IMR-90 (cell line): ENCODE measurements around the gene TRA2B. TPM values are rescaled to one million over a fixed set of nuclear protein-coding genes. Genes with fewer than 3 reads are reported as not detected.

Experiments
- ATAC-seq: fragments of 200-7000 bp; cut with Tn5 transposase; 2 replicates; pipeline ENCODE4 v1.9.1; 2020; ENCODE audit warnings: low read depth, mild to moderate bottlenecking, moderate library complexity
- BruUV-seq: library from RNA; stranded (reverse); fragments of 400-500 nt; replicated peaks from 2 replicates; lab custom pipeline; 2021; lab: Mats Ljungman, UMichigan
- CTCF ChIA-PET: fragments of 300-600 bp; formaldehyde crosslinking; extraction: SDS; loops from one replicate; lab custom pipeline; 2021; ENCODE audit warnings: antibody characterized with exemption; lab: Yijun Ruan, JAX
- POLR2A ChIA-PET: fragments of 300-600 bp; sonication (Branson Sonifier 250); formaldehyde crosslinking; loops from one replicate; lab custom pipeline; 2022; ENCODE audit warnings: antibody characterized with exemption; ENCODE audit not compliant: unreplicated experiment; lab: Charles Lee
- DNase-seq: peaks from one replicate; pipeline ENCODE4 v3.0.0; 2013
- H2AFZ ChIP-seq: replicated peaks from 2 replicates; pipeline ENCODE3; 2013; ENCODE audit warnings: low read length, mild to moderate bottlenecking; ENCODE audit not compliant: poor library complexity
- H2AK5ac ChIP-seq: 2 replicates; pipeline ENCODE4 v1.6.1; 2013; ENCODE audit warnings: low read depth, low read length, inconsistent platforms
- H2AK9ac ChIP-seq: replicated peaks from 2 replicates; pipeline ENCODE3; 2013; ENCODE audit warnings: mild to moderate bottlenecking, low read depth, low read length, moderate library complexity; ENCODE audit not compliant: poor library complexity
- H2BK120ac ChIP-seq: 2 replicates; pipeline ENCODE4 v1.6.1; 2013; ENCODE audit warnings: low read depth, low read length, inconsistent platforms
- H2BK15ac ChIP-seq: 3 replicates; pipeline ENCODE4 v1.6.1; 2013; ENCODE audit warnings: low read depth, low read length, inconsistent platforms
- H2BK20ac ChIP-seq: 2 replicates; pipeline ENCODE4 v1.6.1; 2013; ENCODE audit warnings: low read depth, mild to moderate bottlenecking, inconsistent platforms, low read length, moderate library complexity
- H2BK5ac ChIP-seq: 2 replicates; pipeline ENCODE4 v1.6.1; 2013; ENCODE audit warnings: mild to moderate bottlenecking, low read depth, low read length, inconsistent platforms; ENCODE audit not compliant: poor library complexity, severe bottlenecking
- H3K14ac ChIP-seq: replicated peaks from 2 replicates; pipeline ENCODE4 v1.6.1; 2013; ENCODE audit warnings: low read depth, low read length, inconsistent platforms
- H3K18ac ChIP-seq: 2 replicates; pipeline ENCODE4 v1.6.1; 2013; ENCODE audit warnings: low read depth, low read length, control low read depth
- H3K23ac ChIP-seq: 2 replicates; pipeline ENCODE4 v1.6.1; 2013; ENCODE audit warnings: low read depth, low read length, inconsistent platforms
- H3K27ac ChIP-seq: 2 replicates; pipeline ENCODE4 v1.5.1; 2013; ENCODE audit warnings: mild to moderate bottlenecking, control low read depth, low read length; ENCODE audit not compliant: insufficient read depth
- H3K27me3 ChIP-seq: 2 replicates; pipeline ENCODE4 v1.6.1; 2013; ENCODE audit warnings: low read length; ENCODE audit not compliant: control insufficient read depth, insufficient read depth
- H3K36me3 ChIP-seq: 2 replicates; pipeline ENCODE4 v1.6.1; 2013; ENCODE audit warnings: low read length, mixed read lengths; ENCODE audit not compliant: control insufficient read depth, insufficient read depth
- H3K4ac ChIP-seq: 2 replicates; pipeline ENCODE4 v1.6.1; 2013; ENCODE audit warnings: low read depth, low read length, inconsistent platforms
- H3K4me1 ChIP-seq: 2 replicates; pipeline ENCODE4 v1.6.1; 2013; ENCODE audit warnings: low read length, mixed read lengths; ENCODE audit not compliant: control insufficient read depth, insufficient read depth
- H3K4me2 ChIP-seq: 2 replicates; pipeline ENCODE4 v1.6.1; 2013; ENCODE audit warnings: low read depth, mild to moderate bottlenecking, control low read depth, low read length, moderate library complexity
- H3K4me3 ChIP-seq: 2 replicates; pipeline ENCODE4 v1.5.1; 2013; ENCODE audit warnings: low read depth, mild to moderate bottlenecking, control low read depth, low read length, moderate library complexity; ENCODE audit not compliant: insufficient read depth
- H3K56ac ChIP-seq: 2 replicates; pipeline ENCODE4 v1.6.1; 2013; ENCODE audit warnings: low read length, inconsistent platforms; ENCODE audit not compliant: insufficient read depth; ENCODE audit errors: extremely low read depth
- H3K79me1 ChIP-seq, 2 experiments: 2 replicates each; pipeline ENCODE4 v1.6.1; 2013; ENCODE audit warnings: low read length in 2 of 2, inconsistent platforms in 1 of 2, low read depth in 1 of 2
- H3K9ac ChIP-seq: 2 replicates; pipeline ENCODE4 v1.6.1; 2013; ENCODE audit warnings: low read depth, low read length, control low read depth
- H3K9me1 ChIP-seq: 2 replicates; pipeline ENCODE4 v1.6.1; 2013; ENCODE audit warnings: low read length, inconsistent platforms; ENCODE audit not compliant: insufficient read depth
- H3K9me3 ChIP-seq: 2 replicates; pipeline ENCODE4 v1.6.1; 2013; ENCODE audit warnings: low read length; ENCODE audit not compliant: control insufficient read depth, insufficient read depth
- H4K20me1 ChIP-seq: 2 replicates; pipeline ENCODE4 v1.6.1; 2013; ENCODE audit warnings: low read length, inconsistent platforms; ENCODE audit not compliant: insufficient read depth
- H4K5ac ChIP-seq: 2 replicates; pipeline ENCODE4 v1.6.1; 2013; ENCODE audit warnings: mild to moderate bottlenecking, low read depth, low read length, control low read depth
- H4K8ac ChIP-seq, 2 experiments: 2 replicates each; pipeline ENCODE4 v1.6.1; 2013; ENCODE audit warnings: low read depth in 2 of 2, low read length in 2 of 2, control low read depth in 1 of 2, inconsistent platforms in 1 of 2
- H4K91ac ChIP-seq: 2 replicates; pipeline ENCODE4 v1.6.1; 2013; ENCODE audit warnings: low read depth, low read length, inconsistent platforms; ENCODE audit not compliant: insufficient read depth
- BHLHE40 ChIP-seq: fragments of 150-350 bp; IDR thresholded peaks from 2 replicates; pipeline ENCODE4 v1.6.1; 2016; ENCODE audit warnings: mild to moderate bottlenecking, low read depth, low read length
- CEBPB ChIP-seq: IDR thresholded peaks from 2 replicates; pipeline ENCODE4 v1.6.1; 2012; ENCODE audit warnings: low read depth, low read length, improper control_type of control experiment
- CHD1 ChIP-seq: IDR thresholded peaks from 2 replicates; pipeline ENCODE4 v1.6.1; 2012; ENCODE audit warnings: low read depth, low read length, improper control_type of control experiment
- FOS ChIP-seq: fragments of 150-350 bp; IDR thresholded peaks from 2 replicates; pipeline ENCODE4 v1.6.1; 2016; ENCODE audit warnings: low read depth, low read length
- MAFK ChIP-seq: IDR thresholded peaks from 2 replicates; pipeline ENCODE4 v1.6.1; 2012; ENCODE audit warnings: low read depth, low read length, improper control_type of control experiment
- MAZ ChIP-seq: IDR thresholded peaks from 2 replicates; pipeline ENCODE4 v1.6.1; 2012; ENCODE audit warnings: low read depth, mild to moderate bottlenecking, low read length, improper control_type of control experiment, moderate library complexity, borderline replicate concordance
- MXI1 ChIP-seq: IDR thresholded peaks from 2 replicates; pipeline ENCODE4 v1.6.1; 2012; ENCODE audit warnings: low read depth, mild to moderate bottlenecking, low read length, moderate library complexity, borderline replicate concordance
- NFE2L2 ChIP-seq: fragments of 150-350 bp; IDR thresholded peaks from 2 replicates; pipeline ENCODE4 v1.6.1; 2016; ENCODE audit warnings: low read depth, mild to moderate bottlenecking, low read length
- POLR2A ChIP-seq: IDR thresholded peaks from 2 replicates; pipeline ENCODE4 v1.6.1; 2012; ENCODE audit warnings: mild to moderate bottlenecking, low read depth, low read length
- RAD21 ChIP-seq: IDR thresholded peaks from 2 replicates; pipeline ENCODE4 v1.6.1; 2012; ENCODE audit warnings: low read length, improper control_type of control experiment
- RCOR1 ChIP-seq: IDR thresholded peaks from 2 replicates; pipeline ENCODE4 v1.6.1; 2012; ENCODE audit warnings: mild to moderate bottlenecking, low read length, improper control_type of control experiment; ENCODE audit not compliant: insufficient replicate concordance
- RFX5 ChIP-seq: IDR thresholded peaks from 2 replicates; pipeline ENCODE4 v1.8.0; 2012; ENCODE audit warnings: low read depth, mild to moderate bottlenecking, low read length, moderate library complexity
- SMC3 ChIP-seq: fragments of 150-350 bp; IDR thresholded peaks from 2 replicates; pipeline ENCODE4 v1.6.1; 2016; ENCODE audit warnings: low read depth, mild to moderate bottlenecking, antibody characterized with exemption, low read length, moderate library complexity
- WGBS, 2 experiments: methylation state at CpG; one replicate each; pipeline versions ENCODE4 v1.1.5 to v1.1.7; 2013; ENCODE audit warnings: missing lambda C conversion rate in 2 of 2; ENCODE audit not compliant: insufficient read length in 1 of 2; ENCODE audit errors: extremely low coverage in 2 of 2; 5-methylcytosine and 5-hydroxymethylcytosine counted together
- dilution Hi-C: fragments of 300-500 bp; cut with HindIII; formaldehyde crosslinking; loops from one replicate; pipeline ENCODE4 v1.14.3; 2018; ENCODE audit warnings: low sequenced_read_pairs; ENCODE audit not compliant: unreplicated experiment
- in situ Hi-C: fragments of 300-500 bp; cut with MboI; formaldehyde crosslinking; loops from 3 replicates; pipeline ENCODE4 v1.14.3; 2019; ENCODE audit warnings: low sequenced_read_pairs, inconsistent platforms, mixed read lengths
- intact Hi-C: fragments of 100-400 bp; cut with micrococcal nuclease; formaldehyde crosslinking; loops from 2 replicates; pipeline ENCODE4 v1.10.0; 2022
- polyA plus RNA-seq, 3 experiments: library from polyadenylated mRNA; depleted of rRNA; stranded (reverse); fragments of >200 nt; gene quantifications; 2 replicates each; pipeline ENCODE4 v1.2.3, GENCODE V29; 2012; ENCODE audit warnings: low replicate concordance in 1 of 3
- total RNA-seq: library from RNA; depleted of rRNA; stranded (reverse); fragments of >200 nt; gene quantifications from 2 replicates; pipeline ENCODE4 v1.2.3, GENCODE V29; 2012
- TF ChIP-seq, protein P1 (sequence below): fragments of 150-350 bp; IDR thresholded peaks from 2 replicates; pipeline ENCODE4 v1.6.1; 2017; ENCODE audit warnings: mild to moderate bottlenecking, antibody characterized with exemption, low read length, low read depth
- TF ChIP-seq, protein P2 (sequence below): fragments of 150-350 bp; IDR thresholded peaks from 2 replicates; pipeline ENCODE4 v1.6.1; 2016; ENCODE audit warnings: low read depth, mild to moderate bottlenecking, low read length, moderate library complexity, borderline replicate concordance
- TF ChIP-seq, protein P3 (sequence below): conservative IDR thresholded peaks from 2 replicates; pipeline ENCODE4 v1.5.1; 2012; ENCODE audit warnings: mild to moderate bottlenecking, low read depth, low read length, improper control_type of control experiment

The TRA2B gene
- total and polyA plus RNA-seq, 2 of the 4 experiments (the other 2 are of a cell fraction): 127 to 208 TPM

DNA sequence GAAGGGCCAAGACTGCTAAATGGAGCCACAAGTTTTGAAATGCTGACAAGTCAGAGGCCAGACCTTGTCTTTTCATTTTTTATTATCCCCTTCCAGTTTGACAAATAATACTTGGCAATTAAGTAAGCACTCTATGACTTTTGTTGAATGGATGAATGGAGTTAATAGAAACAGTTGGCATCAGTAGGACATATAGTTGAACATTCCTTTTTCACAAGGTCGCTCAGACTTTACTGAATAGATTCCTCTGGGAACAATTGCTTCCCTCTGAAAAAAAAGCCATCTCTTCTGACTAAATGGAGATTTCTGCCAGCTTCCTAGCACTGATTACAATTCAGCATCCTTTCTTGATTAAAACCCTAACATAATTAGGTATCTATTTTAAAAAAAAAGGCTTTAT lies 53.2 kb downstream of the TRA2B start:
- 60% methylated on average over 1 of the region's 1 CpG; no CpG with 5 or more reads in 1 of the 2 experiments for WGBS, 2 experiments
- TF ChIP-seq, protein P1, sequence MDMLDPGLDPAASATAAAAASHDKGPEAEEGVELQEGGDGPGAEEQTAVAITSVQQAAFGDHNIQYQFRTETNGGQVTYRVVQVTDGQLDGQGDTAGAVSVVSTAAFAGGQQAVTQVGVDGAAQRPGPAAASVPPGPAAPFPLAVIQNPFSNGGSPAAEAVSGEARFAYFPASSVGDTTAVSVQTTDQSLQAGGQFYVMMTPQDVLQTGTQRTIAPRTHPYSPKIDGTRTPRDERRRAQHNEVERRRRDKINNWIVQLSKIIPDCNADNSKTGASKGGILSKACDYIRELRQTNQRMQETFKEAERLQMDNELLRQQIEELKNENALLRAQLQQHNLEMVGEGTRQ: no peak
- no peak for TF ChIP-seq SMC3
- no peak for TF ChIP-seq RCOR1
- no peak for TF ChIP-seq MAFK
- no peak for TF ChIP-seq FOS
- TF ChIP-seq RFX5: no peak
- TF ChIP-seq MAZ: no peak
- TF ChIP-seq MXI1: no peak
- no peak for TF ChIP-seq CHD1
- TF ChIP-seq CEBPB: no peak
- TF ChIP-seq NFE2L2: no peak
- TF ChIP-seq, protein P2, sequence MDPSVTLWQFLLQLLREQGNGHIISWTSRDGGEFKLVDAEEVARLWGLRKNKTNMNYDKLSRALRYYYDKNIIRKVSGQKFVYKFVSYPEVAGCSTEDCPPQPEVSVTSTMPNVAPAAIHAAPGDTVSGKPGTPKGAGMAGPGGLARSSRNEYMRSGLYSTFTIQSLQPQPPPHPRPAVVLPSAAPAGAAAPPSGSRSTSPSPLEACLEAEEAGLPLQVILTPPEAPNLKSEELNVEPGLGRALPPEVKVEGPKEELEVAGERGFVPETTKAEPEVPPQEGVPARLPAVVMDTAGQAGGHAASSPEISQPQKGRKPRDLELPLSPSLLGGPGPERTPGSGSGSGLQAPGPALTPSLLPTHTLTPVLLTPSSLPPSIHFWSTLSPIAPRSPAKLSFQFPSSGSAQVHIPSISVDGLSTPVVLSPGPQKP: no peak
- TF ChIP-seq, protein P3, sequence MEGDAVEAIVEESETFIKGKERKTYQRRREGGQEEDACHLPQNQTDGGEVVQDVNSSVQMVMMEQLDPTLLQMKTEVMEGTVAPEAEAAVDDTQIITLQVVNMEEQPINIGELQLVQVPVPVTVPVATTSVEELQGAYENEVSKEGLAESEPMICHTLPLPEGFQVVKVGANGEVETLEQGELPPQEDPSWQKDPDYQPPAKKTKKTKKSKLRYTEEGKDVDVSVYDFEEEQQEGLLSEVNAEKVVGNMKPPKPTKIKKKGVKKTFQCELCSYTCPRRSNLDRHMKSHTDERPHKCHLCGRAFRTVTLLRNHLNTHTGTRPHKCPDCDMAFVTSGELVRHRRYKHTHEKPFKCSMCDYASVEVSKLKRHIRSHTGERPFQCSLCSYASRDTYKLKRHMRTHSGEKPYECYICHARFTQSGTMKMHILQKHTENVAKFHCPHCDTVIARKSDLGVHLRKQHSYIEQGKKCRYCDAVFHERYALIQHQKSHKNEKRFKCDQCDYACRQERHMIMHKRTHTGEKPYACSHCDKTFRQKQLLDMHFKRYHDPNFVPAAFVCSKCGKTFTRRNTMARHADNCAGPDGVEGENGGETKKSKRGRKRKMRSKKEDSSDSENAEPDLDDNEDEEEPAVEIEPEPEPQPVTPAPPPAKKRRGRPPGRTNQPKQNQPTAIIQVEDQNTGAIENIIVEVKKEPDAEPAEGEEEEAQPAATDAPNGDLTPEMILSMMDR: no peak
- TF ChIP-seq RAD21: no peak
- TF ChIP-seq POLR2A: no peak
- no peak for TF ChIP-seq BHLHE40
- Histone ChIP-seq H3K4me3 (no peak overlapping the region), H3K23ac (no peak overlapping the region), H2AK5ac (no peak overlapping the region), H3K79me1 (no peaks in the 10 kb centered on the region), H3K18ac (no peak overlapping the region), H3K9me1 (no peaks in the 10 kb centered on the region), H3K4me1 (no peaks in the 10 kb centered on the region), H3K36me3 (no peaks in the 10 kb centered on the region), H4K5ac (no peak overlapping the region), H2AFZ (no peak overlapping the region), H2BK20ac (no peak overlapping the region), H2BK5ac (no peak overlapping the region), H3K14ac (no peak overlapping the region), H3K4me2 (no peak overlapping the region), H4K91ac (no peak overlapping the region), H3K4ac (no peak overlapping the region), H3K27me3 (peaks cover 6% of the 10 kb centered on the region), H2BK120ac (no peak overlapping the region), H3K56ac (no peak overlapping the region), H3K9me3 (no peaks in the 10 kb centered on the region), H3K9ac (no peak overlapping the region), H2BK15ac (no peak overlapping the region), H2AK9ac (no peak overlapping the region), H4K8ac (no peak overlapping the region), H4K20me1 (no peaks in the 10 kb centered on the region), H3K27ac (no peak overlapping the region)
- in situ Hi-C loops: no loop called here
- POLR2A ChIA-PET: no interaction called here
- ATAC-seq (no peak), DNase-seq (no peak)
- no TSS peak for BruUV-seq
- intact Hi-C loops: no loop called here
- CTCF ChIA-PET: no interaction called here
- dilution Hi-C loops: no loop called here
